ENCODE measurements around the gene UBAC1.

The UBAC1 gene, protein sequence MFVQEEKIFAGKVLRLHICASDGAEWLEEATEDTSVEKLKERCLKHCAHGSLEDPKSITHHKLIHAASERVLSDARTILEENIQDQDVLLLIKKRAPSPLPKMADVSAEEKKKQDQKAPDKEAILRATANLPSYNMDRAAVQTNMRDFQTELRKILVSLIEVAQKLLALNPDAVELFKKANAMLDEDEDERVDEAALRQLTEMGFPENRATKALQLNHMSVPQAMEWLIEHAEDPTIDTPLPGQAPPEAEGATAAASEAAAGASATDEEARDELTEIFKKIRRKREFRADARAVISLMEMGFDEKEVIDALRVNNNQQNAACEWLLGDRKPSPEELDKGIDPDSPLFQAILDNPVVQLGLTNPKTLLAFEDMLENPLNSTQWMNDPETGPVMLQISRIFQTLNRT

DNA sequence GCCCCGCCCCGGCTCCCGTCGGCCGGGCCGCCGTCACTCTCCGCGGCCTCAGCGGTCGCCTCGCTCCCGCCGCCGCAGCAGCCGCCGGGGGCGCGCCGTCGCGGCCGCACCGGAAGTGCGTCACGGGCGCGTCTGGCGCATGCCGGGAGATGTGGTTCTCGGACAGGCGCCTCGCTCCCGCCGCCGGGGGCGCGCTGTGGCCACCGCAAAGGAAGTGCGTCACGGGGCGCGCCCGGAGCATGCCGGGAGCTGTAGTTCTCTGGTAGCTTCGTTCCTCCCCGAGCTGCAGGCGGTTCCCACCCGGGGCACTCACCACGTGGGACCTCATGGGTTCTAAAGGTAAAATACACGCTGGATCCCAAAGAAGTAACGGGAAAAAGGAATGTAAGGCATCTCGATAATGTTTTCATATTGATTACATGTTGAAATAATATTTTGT is at the start of gene UBAC1:
UBAC1 (minus strand) TSS at position 97 of the 439 bp plus-strand sequence. CDS start 211 bp downstream, outside the sequence.
- in situ Hi-C loops (cut with MboI; ENCODE audit: low sequenced_read_pairs), result no loop called here

DNA sequence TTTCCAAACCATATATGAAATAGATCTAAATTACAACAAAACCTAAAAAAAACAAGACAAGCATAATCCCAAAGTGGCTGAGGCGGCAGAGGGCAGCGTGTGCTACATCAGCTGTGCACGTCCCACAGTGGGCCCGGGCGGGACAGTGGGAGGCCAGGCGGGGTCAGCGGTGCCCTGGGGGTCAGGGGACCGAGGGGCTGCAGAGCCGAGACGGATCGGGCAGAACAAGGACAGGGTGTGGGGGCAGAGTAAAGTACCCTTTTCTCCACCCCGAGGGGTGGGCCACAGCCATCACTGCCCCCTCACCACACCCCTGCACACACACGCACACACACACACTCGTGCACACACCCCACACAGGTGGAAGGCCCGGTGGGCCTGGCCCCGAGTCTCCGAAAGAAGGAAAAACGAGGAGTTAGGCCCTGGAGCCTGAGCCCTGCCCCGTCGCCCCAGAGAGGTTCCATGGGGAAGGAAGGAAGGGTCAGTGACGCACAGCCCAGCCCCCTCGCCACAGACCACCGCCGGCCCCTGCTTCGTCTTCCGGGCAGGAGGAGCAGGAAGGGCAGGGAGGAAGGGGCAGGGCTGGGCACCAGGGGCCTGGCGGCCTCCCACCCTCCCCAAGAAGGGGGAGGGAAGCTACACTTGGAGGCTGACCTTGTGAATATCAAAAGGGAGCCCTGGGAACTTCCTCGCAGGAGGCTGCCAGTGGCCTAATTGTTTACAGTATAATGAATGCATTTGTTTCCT is 49.6 kb upstream of the UBAC1 start:
- in situ Hi-C loops (cut with MboI; ENCODE audit: low sequenced_read_pairs), result no loop called here

- in situ Hi-C loops (cut with MboI; ENCODE audit: low sequenced_read_pairs), result no loop called here
Measured at GRCh38 chr9:136010176-136010575, 49.0 kb upstream of the UBAC1 start.

DNA sequence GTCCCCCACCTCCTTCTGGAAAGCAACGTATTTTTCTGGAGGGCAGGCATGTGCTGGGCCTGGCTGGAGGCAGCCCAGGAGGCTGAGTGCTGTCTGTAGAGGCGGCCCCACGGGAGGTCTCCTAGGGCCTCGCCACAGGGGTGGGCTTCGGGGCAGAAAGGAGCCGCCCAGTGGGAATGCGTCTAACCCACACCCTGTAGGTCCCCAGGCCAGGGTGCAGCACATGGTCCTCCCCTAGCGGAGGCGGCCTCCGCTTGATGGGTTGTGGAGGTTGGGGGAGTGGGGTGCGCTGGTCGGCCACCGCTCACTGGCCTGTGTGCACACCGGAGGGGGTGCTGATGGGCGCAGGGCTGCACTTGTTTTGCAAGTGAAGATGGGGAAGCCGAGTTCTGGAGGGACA is 48.3 kb upstream of the UBAC1 start:
- in situ Hi-C loops (cut with MboI; ENCODE audit: low sequenced_read_pairs), result no loop called here

DNA sequence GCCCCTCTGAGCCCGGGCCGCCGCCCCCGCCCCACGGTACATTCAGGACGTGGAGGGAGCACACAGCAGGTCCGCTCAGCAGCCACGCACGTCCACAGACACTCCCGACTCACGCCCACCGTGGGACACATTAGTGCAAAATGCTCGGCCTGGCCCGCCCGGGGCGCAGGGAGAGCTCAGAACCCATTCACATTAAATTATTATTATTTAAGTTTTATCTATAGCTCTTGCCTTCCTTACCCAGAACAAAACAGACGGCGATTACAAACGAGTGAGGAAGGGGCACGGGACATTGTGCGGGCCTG is 47.5 kb upstream of the UBAC1 start:
- in situ Hi-C loops (cut with MboI; ENCODE audit: low sequenced_read_pairs), result no loop called here

GRCh38 chr9:136007934-136008692 is 46.9 kb upstream of the UBAC1 start:
- in situ Hi-C loops (cut with MboI; ENCODE audit: low sequenced_read_pairs), result no loop called here

GRCh38 chr9:136007276-136007933 is 46.2 kb upstream of the UBAC1 start:
- in situ Hi-C loops (cut with MboI; ENCODE audit: low sequenced_read_pairs), result no loop called here

- in situ Hi-C loops (cut with MboI; ENCODE audit: low sequenced_read_pairs), result no loop called here
Measured at GRCh38 chr9:136006169-136006568, 45.0 kb upstream of the UBAC1 start.

DNA sequence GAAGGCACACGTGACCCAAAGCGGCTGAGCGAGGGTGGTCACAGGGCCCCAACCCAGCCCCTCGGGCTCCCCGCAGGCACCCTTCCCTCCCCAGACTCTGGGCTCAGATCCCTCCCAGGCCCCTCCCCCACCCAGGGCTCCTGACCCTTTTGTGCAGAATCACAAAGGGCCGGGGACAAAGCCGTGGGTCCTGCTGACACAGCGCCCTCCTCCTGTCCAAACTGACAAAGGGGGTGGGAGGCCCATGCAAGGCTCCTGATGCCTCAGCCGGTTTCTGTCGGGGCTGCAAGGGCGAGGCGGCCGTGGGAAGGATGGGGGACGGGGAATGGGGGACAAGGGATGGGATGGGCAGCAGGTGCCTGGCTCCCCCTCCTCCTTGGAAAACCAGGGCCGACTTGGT is 43.5 kb upstream of the UBAC1 start:
- in situ Hi-C loops (cut with MboI; ENCODE audit: low sequenced_read_pairs), result no loop called here

DNA sequence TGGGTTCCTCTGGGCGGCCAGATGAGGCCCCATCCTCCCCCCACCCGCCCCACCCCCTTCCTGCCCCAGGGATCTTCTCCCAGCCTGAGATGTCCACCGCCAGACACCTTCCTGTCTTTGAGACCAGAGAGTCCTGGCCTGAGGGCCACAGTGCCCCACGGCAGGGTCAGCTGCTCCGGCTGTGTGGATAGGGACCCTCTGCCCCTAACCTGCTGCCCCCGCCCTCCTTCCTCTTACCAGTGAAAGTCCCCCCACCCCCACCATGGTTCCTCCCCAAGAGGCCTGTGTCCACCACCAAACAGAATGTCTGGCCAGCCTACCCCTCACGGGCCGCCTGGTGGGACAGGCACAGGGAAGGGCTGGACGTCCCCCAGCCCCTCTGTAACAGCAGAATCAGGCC is 43.0 kb upstream of the UBAC1 start:
- in situ Hi-C loops (cut with MboI; ENCODE audit: low sequenced_read_pairs), result no loop called here

GRCh38 chr9:136003411-136004218 is 42.4 kb upstream of the UBAC1 start:
- in situ Hi-C loops (cut with MboI; ENCODE audit: low sequenced_read_pairs), result no loop called here

- in situ Hi-C loops (cut with MboI; ENCODE audit: low sequenced_read_pairs), result no loop called here
Measured at GRCh38 chr9:136002881-136003280, 41.7 kb upstream of the UBAC1 start.

DNA sequence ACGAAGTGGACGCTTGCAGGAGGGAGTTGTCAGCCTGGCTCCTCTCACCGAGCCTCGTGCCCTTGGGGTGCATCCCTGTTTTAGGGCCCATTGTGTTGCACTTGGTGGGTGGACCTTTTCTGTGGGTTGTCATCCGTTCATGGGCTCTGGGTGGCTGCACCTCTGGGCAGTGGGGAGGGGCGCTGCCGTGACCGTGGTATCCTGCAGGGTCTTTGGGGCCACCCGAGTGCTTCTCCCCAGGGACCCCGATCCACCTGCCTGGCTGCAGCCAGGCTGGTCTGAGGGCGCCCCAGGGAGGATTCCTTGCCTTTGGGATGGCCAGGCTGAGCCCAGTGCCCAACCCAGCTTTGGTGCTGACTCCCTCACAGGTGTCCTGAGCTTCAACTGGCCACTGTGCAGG is 41.0 kb upstream of the UBAC1 start:
- in situ Hi-C loops (cut with MboI; ENCODE audit: low sequenced_read_pairs), result no loop called here

DNA sequence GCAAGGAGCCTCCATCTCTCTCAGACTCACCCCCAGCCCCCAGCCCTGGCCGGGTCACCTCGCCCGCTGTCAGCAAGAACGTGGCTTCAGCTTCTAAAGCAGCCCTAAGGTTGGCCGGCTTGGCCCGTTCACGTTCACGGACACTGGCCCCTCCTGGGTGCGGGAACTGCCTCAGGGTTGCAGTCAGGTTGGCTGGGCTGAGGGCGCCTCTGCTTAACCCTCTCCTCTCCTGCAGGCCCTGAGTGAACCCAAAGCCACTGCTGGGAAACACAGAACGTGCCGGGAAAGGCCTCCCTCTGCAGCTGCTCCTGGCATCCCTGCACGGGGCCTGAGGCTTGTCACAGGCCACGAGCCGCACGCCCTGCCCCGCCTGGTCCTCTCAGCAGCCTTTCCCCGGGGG is 40.1 kb upstream of the UBAC1 start:
- in situ Hi-C loops (cut with MboI; ENCODE audit: low sequenced_read_pairs), result no loop called here

DNA sequence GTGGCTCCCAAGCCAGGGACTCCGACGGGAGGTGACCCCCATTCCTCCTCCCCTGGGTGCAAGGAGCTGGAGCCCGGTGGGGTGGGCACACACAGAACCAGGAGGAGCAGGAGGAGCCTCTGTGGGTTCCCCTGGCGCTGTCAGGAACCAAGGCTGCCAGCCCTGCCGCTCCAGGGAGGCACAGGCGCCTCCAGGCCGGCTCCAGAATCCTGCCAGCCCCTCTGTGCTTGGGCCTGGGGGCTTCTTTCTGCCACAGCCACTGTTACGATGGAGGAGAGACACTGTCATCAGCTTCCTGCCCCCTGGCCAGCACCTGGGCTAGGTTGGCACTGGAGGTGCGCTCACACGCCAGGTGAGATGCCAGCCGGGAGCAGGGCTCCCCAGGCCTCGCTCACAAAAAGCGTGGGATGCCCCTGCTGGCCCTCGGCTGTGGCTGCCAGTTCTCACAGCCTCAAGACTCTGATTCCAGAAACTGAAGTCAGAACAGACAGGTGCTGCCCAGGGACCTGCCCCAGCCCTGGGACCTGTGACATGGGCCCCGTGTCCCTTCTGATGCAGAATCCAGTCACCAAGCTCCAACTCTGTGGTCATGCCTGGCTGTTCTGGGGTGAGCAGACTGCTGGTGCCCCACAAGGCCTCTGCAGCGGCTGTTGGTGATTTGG is 37.4 kb upstream of the UBAC1 start:
- in situ Hi-C loops (cut with MboI; ENCODE audit: low sequenced_read_pairs), result no loop called here

DNA sequence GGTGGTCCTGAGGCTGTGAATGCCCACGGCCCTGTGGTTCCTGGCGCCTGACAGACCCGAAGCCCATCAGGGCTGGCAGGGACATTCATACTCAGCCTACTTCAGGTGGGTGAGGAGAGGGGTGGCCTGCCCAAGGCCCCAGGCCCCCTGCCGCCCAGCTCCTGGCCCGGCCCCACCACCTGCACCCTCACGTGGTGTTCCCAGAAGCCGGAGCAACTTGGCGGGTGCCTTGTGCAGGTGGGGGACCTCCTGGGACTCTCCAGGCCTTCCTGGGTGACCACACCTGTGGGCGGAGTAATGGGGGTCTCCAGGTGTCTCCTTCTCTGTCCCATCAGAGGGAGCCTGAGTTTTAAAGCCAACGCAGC is 36.8 kb upstream of the UBAC1 start:
- in situ Hi-C loops (cut with MboI; ENCODE audit: low sequenced_read_pairs), result no loop called here

DNA sequence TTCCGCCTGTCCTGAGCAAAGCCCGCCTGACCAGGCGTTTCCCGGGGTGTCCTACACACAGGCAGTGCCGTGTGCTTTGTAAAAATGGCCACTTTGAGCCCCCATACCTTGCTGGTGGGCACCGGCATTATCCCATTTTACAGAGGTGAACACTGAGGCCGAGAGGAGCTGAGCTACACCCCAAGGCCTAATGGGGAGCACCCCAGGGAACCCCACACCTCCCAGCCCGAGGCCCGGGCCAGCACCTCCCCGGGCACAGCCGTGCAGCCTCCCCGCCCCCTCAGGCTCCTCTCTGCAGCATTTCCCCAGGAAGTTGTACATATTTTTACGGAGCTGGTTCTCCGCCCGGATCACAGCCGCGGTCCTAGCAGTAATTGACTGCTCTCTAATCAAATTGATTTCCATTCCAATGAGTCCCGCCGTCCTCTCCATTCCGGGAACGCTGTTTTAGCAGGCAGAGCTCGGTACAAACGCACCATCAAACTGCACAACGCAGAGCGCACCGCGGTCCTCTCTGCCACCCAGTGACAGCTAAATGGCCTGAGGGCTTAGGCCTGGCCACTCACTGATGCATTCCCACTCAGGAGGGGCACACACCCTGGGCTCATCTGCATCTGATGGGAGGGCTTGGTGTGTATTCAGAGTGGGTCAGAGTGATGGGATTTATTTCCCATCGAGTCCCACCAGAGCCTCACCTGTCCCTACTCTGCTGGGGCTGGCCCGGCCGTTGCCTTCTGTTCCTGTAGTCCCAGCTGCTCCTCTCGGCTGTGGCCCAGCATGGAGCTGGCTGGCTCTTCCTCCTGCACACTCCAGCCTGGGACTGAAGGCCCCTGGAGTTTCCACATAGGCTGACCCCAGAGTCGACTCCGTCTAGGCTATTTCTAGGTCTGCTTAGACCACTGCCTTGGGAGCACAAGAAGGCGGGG is 36.2 kb upstream of the UBAC1 start:
- in situ Hi-C loops (cut with MboI; ENCODE audit: low sequenced_read_pairs), result no loop called here

DNA sequence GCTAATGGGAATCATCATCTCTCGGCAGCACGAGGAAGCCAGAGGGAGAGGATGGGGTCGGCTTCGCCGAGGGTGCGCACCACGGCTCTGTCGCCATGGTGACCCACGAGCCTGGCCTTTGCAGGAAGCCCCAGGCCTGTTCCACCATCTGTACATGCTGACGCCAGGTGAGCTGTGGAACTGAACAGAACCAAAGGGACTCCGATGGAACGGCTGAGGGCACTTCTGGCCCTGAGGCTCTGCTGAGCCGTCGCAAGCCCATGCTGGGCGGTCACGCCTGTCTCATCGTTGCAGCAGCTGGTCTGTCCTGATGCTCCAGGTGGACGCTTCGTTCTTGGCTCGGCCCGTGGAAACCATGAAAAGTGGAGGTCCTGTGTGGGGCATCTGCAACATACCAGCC is 34.6 kb upstream of the UBAC1 start:
- in situ Hi-C loops (cut with MboI; ENCODE audit: low sequenced_read_pairs), result no loop called here
